GM23338 (cell line): ENCODE data around the gene FAM78A. TPM values are rescaled to one million over a fixed set of nuclear protein-coding genes. Genes with fewer than 3 reads are reported as not detected.

ENCODE experiments used
- ATAC-seq: fragments of 200-7000 bp; cut with Tn5 transposase; 3 replicates; pipeline ENCODE4 v1.9.1; 2020
- DNase-seq: peaks from one replicate; pipeline ENCODE4 v3.0.0-alpha.2; 2015; ENCODE audit warnings: low spot score
- H2AFZ ChIP-seq: fragments of 200-600 bp; sonication (generic); 2 replicates; pipeline ENCODE4 v1.8.0; 2016; ENCODE audit warnings: antibody characterized with exemption, mild to moderate bottlenecking, moderate library complexity
- H3F3A ChIP-seq: fragments of 200-600 bp; sonication (generic); replicated peaks from 2 replicates; pipeline ENCODE4 v1.8.0; 2017; ENCODE audit warnings: antibody characterized with exemption, mixed run types, low read depth
- H3K27ac ChIP-seq: fragments of 200-600 bp; sonication (generic); 2 replicates; pipeline ENCODE4 v1.6.1; 2016; ENCODE audit warnings: low read depth
- H3K27me3 ChIP-seq: fragments of 200-600 bp; sonication (generic); 2 replicates; pipeline ENCODE4 v1.8.0; 2016; ENCODE audit warnings: mild to moderate bottlenecking, mixed run types, moderate library complexity; ENCODE audit not compliant: insufficient read depth
- H3K36me3 ChIP-seq: fragments of 200-600 bp; sonication (generic); 2 replicates; pipeline ENCODE4 v1.8.0; 2016; ENCODE audit warnings: mild to moderate bottlenecking; ENCODE audit not compliant: insufficient read depth
- H3K4me1 ChIP-seq: fragments of 200-600 bp; sonication (generic); 2 replicates; pipeline ENCODE4 v1.8.0; 2016; ENCODE audit warnings: mild to moderate bottlenecking, moderate library complexity; ENCODE audit not compliant: insufficient read depth
- H3K4me2 ChIP-seq: fragments of 200-600 bp; sonication (generic); 2 replicates; pipeline ENCODE4 v1.7.1; 2017; ENCODE audit warnings: mixed run types
- H3K4me3 ChIP-seq: fragments of 200-600 bp; sonication (generic); 2 replicates; pipeline ENCODE4 v1.6.1; 2016; ENCODE audit warnings: mixed run types
- H3K79me2 ChIP-seq: fragments of 200-600 bp; sonication (generic); replicated peaks from 2 replicates; pipeline ENCODE4 v1.8.0; 2017; ENCODE audit warnings: mild to moderate bottlenecking; ENCODE audit not compliant: insufficient read depth
- H3K9me2 ChIP-seq: fragments of 200-600 bp; sonication (generic); 2 replicates; pipeline ENCODE4 v1.8.0; 2017; ENCODE audit not compliant: insufficient read depth
- H4K20me1 ChIP-seq: fragments of 200-600 bp; sonication (generic); replicated peaks from 2 replicates; pipeline ENCODE4 v1.8.0; 2017; ENCODE audit warnings: mild to moderate bottlenecking; ENCODE audit not compliant: insufficient read depth
- H3K27ac Mint-ChIP-seq: 2 replicates; pipeline ENCODE4 v1.8.0; 2020; ENCODE audit warnings: inconsistent platforms, mild to moderate bottlenecking, moderate library complexity, mixed read lengths
- H3K27me3 Mint-ChIP-seq: 3 replicates; pipeline ENCODE4 v1.8.0; 2022; ENCODE audit warnings: low read depth, mild to moderate bottlenecking, moderate library complexity, mixed read lengths, inconsistent platforms; ENCODE audit not compliant: insufficient read depth, poor library complexity
- H3K36me3 Mint-ChIP-seq: 3 replicates; pipeline ENCODE4 v1.8.0; 2021; ENCODE audit warnings: low read depth, mild to moderate bottlenecking, inconsistent platforms, moderate library complexity, mixed read lengths
- H3K4me1 Mint-ChIP-seq: 3 replicates; pipeline ENCODE4 v1.8.0; 2020; ENCODE audit warnings: mild to moderate bottlenecking, inconsistent platforms, mixed read lengths
- H3K4me3 Mint-ChIP-seq: 3 replicates; pipeline ENCODE4 v1.8.0; 2021; ENCODE audit warnings: moderate library complexity, mild to moderate bottlenecking, inconsistent platforms, mixed read lengths
- H3K9me3 Mint-ChIP-seq: 3 replicates; pipeline ENCODE4 v1.8.0; 2020; ENCODE audit warnings: moderate library complexity, mild to moderate bottlenecking, inconsistent platforms, mixed read lengths
- CTCF ChIP-seq, 2 experiments: fragments of 200-600 bp in 1 of 2; sonication (generic) in 1 of 2; conservative IDR thresholded peaks; 2 replicates each; pipeline versions ENCODE4 v1.5.1 to v1.6.1; 2016 to 2017; ENCODE audit warnings: antibody characterized with exemption in 2 of 2, low read depth in 2 of 2, mild to moderate bottlenecking in 2 of 2, moderate library complexity in 1 of 2
- EZH2phosphoT487 ChIP-seq: fragments of 200-600 bp; sonication (generic); IDR thresholded peaks from one replicate; pipeline ENCODE4 v1.8.1; 2018; ENCODE audit warnings: antibody characterized with exemption; ENCODE audit not compliant: unreplicated experiment
- JUNB ChIP-seq: IDR thresholded peaks from one replicate; pipeline ENCODE4 v1.6.1; 2016; ENCODE audit warnings: antibody characterized with exemption; ENCODE audit not compliant: unreplicated experiment
- POLR2AphosphoS5 ChIP-seq: IDR thresholded peaks from 2 replicates; pipeline ENCODE4 v1.6.1; 2016; ENCODE audit warnings: antibody characterized with exemption, low read depth
- REST ChIP-seq: IDR thresholded peaks from one replicate; pipeline ENCODE4 v1.6.1; 2018; ENCODE audit warnings: antibody characterized with exemption; ENCODE audit not compliant: unreplicated experiment
- ZNF114 ChIP-seq: fragments of 250-450 bp; sonication (Bioruptor Pico); IDR thresholded peaks from 2 replicates; pipeline ENCODE4 v1.5.0; 2020; ENCODE audit warnings: mild to moderate bottlenecking, moderate library complexity
- ZNF462 ChIP-seq: fragments of 250-450 bp; sonication (Bioruptor Pico); IDR thresholded peaks from 2 replicates; pipeline ENCODE4 v1.5.0; 2020; ENCODE audit warnings: mild to moderate bottlenecking, moderate library complexity
- polyA plus RNA-seq: library from polyadenylated mRNA; unstranded; fragments of >200 nt; fragmentation: Nextera tagmentation; extraction: Ambion mirVana; gene quantifications from 2 replicates; pipeline ENCODE4 v1.2.1, GENCODE V29; 2016
- total RNA-seq: library from RNA; depleted of rRNA; stranded (reverse); fragments of >200 nt; shearing (Covaris generic); gene quantifications from 2 replicates; pipeline ENCODE4 v1.2.3, GENCODE V29; 2014

FAM78A gene
- total and polyA plus RNA-seq, 2 experiments from 2014 or later = 0.57 to 2.1 TPM

GRCh38 chr9:131282175-131282574, 5.9 kb upstream of the FAM78A start:
- DNase-seq (no peak), ATAC-seq (no peak)
- H3K36me3 ChIP-seq = no peaks in the 10 kb centered on the region
- H3K36me3 Mint-ChIP-seq = no peaks in the 10 kb centered on the region
- no peak overlapping the region for H3K27ac Mint-ChIP-seq
- peak overlapping the region; percentile 85 for H3K4me2 ChIP-seq
- no peak for TF ChIP-seq ZNF114
- TF ChIP-seq JUNB = no peak
- no peak for TF ChIP-seq EZH2phosphoT487
- TF ChIP-seq POLR2AphosphoS5 = no peak
- no peak for TF ChIP-seq ZNF462 (CRISPR knock-in tag)
- peaks cover 12% of the 10 kb centered on the region for H3K4me1 Mint-ChIP-seq
- no peaks in the 10 kb centered on the region for H3K4me1 ChIP-seq
- H3K9me3 Mint-ChIP-seq = no peaks in the 10 kb centered on the region
- H4K20me1 ChIP-seq = no peaks in the 10 kb centered on the region
- peaks cover 14% of the 10 kb centered on the region; the same call in 1 of the 2 replicates for H3F3A ChIP-seq
- H3K27ac ChIP-seq = no peak overlapping the region
- no peaks in the 10 kb centered on the region for H3K79me2 ChIP-seq
- H3K9me2 ChIP-seq = no peaks in the 10 kb centered on the region
- peak overlapping the region; percentile 61 for H3K4me3 Mint-ChIP-seq
- H2AFZ ChIP-seq = peak overlapping the region; percentile 94; the same call in 1 of the 2 replicates
- H3K4me3 ChIP-seq = peak overlapping the region; percentile 79
- peaks cover 16% of the 10 kb centered on the region for H3K27me3 ChIP-seq
- H3K27me3 Mint-ChIP-seq = peaks cover 39% of the 10 kb centered on the region

GRCh38 chr9:131281119-131281965, 5.0 kb upstream of the FAM78A start:
- Mint-ChIP-seq H3K36me3 (no peaks in the 10 kb centered on the region), H3K27me3 (peaks cover 37% of the 10 kb centered on the region), H3K4me3 (peak overlapping the region; percentile 61), H3K9me3 (no peaks in the 10 kb centered on the region), H3K27ac (no peak overlapping the region), H3K4me1 (peaks cover 13% of the 10 kb centered on the region)
- TF ChIP-seq CTCF (conservative IDR thresholded peaks at IDR 0.05; ENCODE audit: low read depth in 2 of 2) (0 out of 4 replicates have a peak, but pooled peaks of 1 of the 2 experiments have one; percentile 24), REST (no peak)
- Histone ChIP-seq H3K4me1 (no peaks in the 10 kb centered on the region), H3K36me3 (no peaks in the 10 kb centered on the region), H3K4me3 (no peak overlapping the region), H3K27me3 (peaks cover 19% of the 10 kb centered on the region), H4K20me1 (no peaks in the 10 kb centered on the region), H3F3A (peaks cover 15% of the 10 kb centered on the region; the same call in 1 of the 2 replicates), H3K4me2 (no peak overlapping the region), H2AFZ (no peak overlapping the region), H3K9me2 (no peaks in the 10 kb centered on the region), H3K27ac (no peak overlapping the region), H3K79me2 (no peaks in the 10 kb centered on the region)
- ATAC-seq = no peak
- DNase-seq = peak; percentile 75
